GM18526 (cell line): ENCODE measurements around the gene ETV6.

Experiments used
- POLR2A ChIP-seq: IDR thresholded peaks from 3 replicates; pipeline ENCODE4 v1.6.1; 2011; ENCODE audit not compliant: insufficient read length; ENCODE audit errors: extremely low read depth

Gene ETV6

DNA sequence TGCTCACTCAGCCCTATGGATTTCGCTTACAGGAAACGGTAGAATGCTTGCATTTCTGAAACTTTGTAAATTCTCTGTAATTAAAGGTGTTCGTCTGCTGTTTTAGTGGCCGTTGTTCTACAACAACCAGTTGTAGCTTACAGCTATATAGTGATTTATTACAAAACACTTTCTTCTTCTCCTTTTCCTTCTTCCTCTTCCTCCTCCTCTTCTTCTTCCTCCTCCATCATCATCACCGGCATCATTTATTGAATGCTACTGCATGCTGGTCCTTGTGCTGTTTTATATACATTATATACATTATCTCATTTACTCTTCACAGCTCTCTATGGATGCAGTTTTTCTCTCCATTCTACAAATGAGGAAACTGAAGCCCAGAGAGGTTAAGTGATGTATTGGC lies 6.4 kb downstream of the ETV6 start:
- no peak for TF ChIP-seq POLR2A

DNA sequence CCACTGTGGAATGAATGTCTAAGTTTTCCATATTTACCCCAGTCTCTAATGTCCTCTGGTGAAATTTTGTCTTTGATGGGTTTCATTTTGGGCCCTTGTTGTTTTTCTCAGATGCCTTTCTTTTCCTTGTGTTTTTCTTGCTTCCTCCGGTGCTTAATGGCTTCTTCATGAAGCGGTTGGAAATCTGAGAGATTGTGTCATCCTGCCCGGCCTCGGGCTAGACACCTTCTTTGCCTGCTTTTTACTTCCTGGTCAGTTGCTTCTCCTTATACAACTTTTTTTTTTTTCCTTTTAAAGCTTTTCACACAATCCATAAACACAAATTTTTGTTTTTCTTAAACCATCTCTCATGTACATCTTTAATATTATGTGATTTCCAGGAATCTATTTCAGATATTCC lies 7.1 kb downstream of the ETV6 start:
- no peak for TF ChIP-seq POLR2A

DNA sequence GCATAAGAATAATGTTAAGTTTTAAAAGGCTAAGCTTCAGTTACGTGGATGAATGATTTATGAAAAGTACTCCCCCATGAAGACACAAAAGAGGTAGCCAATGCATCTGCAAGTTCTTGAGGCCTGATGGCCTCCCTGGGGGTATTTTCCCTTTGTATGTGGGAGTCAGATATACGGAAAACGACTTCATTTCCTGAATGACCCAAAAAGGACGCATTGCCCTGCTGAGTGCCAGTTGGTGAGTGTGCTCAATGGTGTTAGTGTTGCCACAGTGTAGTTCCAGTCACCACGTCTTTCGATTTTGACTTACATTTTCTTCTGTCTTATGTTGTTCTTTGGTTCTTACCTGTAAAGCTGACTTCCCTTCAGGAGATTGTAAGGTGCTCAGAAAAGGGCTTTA lies 8.0 kb downstream of the ETV6 start:
- no peak for TF ChIP-seq POLR2A

DNA sequence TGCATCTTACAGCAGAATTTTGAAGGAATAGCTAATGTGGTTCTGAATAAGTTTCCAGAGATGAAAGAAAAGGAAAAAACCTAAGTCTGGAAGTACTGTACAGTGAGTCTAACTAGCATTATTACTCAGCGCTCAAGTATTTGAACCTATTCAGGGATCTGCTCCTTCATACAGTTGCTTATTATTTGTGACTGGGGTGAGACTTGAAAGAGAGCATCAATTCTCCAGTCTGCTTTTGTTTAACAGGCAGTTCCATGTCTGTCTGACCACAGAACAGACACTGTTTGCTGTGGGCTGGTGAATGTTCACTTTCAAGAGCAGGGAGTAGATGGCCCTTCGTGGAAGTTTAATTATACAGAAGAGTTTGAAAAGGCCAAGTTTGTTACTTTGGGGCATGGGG lies 9.3 kb downstream of the ETV6 start:
- TF ChIP-seq POLR2A: no peak

DNA sequence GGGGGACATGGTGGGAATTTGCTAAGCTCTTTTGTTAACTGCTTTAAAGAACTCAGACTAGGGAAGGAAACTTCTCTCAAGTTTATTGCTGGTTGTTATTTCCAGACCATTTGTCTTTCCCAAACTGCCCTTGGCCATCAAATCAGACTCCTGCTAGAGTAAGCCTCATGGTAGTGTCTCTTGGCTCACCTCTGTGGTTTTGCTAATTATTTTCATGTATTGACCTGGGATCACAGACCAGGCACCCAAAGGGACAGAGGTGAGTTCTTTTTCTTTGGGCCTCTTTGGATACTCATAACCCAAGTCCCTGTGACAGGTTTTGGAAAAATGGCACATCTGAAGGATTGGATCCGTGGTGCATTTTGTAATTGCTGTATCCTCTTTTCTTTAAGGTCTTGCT lies 11.2 kb downstream of the ETV6 start:
- TF ChIP-seq POLR2A: no peak

DNA sequence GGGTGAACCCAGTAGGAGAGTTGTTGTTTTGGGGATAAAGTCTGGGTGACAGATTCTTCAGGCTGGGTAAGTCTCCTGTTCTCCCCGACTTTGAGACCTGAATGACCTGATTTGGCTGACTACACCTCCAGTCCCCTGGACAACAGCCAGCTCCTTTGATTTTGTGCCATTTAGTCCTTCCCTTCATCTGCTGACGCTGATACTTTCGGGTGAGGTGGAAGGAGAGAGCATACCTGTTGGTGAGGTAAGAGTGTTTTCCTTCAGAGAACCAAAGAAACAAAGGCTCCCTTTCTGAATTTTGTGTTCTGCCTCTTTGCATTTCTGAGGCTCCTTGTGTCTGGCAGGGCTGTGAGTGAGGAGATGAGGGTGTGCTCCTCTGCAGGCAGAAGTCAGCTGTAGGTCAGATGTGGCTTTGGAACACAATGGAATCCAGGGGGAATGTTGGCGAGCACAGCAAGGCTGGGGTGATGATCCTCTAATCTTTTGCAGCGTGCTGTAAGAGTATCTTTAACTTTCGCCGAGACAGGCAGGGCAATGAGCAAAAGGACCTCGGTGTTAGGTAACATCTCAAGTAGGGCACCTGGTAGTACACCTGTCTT lies 12.1 kb downstream of the ETV6 start:
- no peak for TF ChIP-seq POLR2A

DNA sequence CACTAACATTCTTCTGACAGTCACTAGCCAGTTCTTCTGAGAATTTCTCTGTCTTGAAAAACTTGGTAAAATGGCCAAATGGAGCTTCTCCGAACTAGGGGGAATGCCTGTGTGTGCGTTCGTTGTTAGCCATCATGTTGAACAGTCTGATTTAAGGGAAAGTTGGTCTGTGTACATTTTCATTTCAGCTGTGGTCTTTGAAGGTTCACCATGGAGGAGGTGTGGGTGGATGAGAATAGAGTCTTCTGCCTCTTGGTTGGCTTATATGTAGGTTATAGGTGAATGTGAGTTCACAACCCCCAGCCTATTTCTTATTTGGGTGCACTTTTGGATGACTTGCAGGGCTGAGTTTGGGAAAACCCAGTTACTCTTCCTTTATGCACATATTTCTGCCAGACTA lies 12.9 kb downstream of the ETV6 start:
- no peak for TF ChIP-seq POLR2A

DNA sequence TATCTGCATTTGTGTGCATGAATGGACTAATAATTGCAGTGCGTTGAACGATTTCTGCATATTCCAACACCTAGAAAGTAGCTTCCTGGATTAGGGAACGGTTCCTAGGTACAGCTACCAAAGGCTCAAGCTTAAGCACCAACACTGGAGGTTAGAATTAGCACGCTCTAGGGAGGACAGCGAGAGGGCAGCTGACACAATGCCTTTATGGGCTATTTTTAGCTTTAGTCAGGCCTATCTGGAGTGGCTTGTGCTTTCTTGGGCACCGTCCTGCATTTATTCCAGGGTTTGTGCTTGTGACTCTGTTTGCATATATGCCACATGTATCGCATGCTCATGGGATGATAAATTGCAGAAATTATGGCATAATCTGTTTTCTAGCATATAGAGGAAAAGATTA lies 13.7 kb downstream of the ETV6 start:
- no peak for TF ChIP-seq POLR2A

DNA sequence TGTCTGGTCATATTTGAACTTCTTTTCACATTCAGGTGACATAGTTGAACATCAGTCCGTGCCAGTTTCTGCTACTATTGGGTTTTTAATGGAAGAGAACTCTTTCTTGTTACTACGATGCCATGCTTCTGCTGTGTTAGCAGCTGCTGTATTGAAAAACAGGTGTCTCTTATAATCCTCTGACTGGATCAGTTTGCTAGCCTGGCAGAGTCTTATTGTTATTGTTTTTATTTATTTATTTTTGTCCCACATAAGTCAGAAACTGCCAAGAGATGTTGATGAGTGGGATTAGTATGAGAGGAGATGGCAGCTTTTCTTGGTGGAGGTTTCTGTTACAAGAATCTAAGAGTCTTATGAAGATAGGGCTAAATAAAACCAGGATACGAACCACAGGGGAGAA lies 14.6 kb downstream of the ETV6 start:
- TF ChIP-seq POLR2A: no peak

DNA sequence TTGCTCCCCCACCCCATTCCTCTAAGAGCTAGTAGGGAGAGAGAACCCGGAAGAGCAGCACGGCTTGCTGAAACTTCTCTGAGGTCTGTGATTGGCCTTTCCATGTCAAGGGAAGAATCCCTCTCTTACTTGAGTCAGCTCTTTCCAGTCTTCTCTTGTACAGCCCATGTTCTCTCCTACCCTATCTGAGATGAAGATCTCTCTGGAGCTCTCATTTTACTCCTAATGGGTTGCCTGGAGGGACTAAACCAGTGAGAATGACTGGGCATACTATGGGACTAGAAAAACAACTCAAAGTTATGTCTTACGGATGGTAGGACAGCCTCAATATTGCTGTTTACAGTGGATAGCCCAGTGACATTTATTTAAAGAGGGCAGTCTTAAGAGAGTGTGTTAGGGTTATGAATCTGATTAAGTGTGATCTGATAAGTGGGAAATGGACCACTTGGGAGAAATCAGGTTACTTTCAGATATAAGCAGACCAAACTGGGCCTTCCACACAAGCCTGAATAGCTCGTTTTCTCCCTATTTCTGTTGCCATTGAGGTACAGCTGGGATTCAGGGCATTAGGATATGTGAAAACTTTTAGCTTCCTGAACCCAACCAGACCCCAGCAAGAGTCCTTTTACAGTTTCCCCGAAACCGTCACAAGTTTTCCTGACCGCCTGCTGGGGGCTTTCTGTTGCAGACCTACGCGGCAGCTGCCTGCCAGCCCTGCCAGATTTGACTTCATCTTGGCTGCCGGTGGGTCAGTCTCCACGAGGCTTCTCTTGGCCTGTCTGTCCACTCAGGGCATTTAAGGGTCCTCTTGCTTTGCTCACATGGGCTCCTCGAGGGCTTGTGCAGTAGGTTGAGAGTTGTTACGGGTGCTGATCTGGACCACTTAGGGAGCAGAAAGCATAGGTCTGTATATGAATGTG lies 16.9 kb downstream of the ETV6 start:
- TF ChIP-seq POLR2A: no peak

DNA sequence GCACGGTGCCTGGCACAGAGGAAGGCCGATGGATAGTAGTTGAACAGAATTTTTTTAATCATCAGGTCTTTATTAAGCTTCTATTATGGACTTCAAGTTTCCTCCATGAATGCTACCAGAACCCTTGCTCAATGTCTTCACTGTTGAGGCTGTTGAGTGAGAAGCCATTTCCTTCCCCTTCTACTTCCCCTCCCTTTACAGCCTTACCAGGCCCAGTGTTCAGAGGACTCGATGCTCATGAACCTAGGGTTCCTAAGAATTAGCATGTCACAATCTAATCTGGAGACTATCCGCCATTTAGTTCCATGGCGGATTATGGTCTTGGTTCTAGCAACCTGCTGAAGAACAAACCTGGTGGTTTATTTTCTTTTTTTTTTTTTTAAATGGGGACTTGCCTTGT lies 17.7 kb downstream of the ETV6 start:
- TF ChIP-seq POLR2A: no peak

DNA sequence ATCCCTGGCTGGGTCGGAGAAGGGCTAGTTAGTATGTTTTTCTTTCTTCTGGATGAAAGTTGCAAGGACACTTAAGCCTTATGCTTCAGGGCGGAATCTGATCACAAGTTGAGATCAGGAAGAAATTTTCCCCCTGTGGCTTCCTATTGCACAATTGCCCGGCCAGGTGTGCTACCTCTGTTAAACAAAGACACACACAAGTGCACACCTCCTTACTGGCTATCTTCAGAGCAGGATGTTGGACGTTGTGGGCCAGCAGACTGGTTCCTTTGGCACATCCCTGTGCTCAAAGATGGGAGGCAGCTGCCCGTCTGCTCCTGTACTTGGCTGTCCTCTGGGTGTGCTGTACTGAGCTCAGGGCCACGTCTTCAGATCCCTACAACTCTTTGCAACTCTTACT lies 19.1 kb downstream of the ETV6 start:
- TF ChIP-seq POLR2A: no peak

DNA sequence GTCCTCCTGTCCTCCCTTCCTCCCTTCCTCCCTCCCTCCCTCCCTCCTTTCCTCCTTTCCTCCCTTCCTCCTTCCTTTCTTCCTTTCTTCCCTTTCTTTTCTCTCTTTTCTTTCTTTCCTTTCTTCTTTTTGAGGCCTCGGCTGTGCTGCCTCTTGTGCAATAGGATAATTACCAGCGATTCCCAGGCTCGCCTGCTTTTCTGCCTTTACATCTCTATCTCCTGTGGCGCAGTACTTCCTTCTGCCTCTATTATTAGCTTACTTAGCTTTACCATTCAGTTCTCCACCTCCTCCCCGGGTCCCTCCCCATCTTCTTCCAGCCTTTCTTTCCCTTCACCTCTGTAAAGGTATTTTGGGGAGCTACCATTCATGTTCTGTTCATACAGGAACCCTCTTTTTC lies 19.9 kb downstream of the ETV6 start:
- no peak for TF ChIP-seq POLR2A

DNA sequence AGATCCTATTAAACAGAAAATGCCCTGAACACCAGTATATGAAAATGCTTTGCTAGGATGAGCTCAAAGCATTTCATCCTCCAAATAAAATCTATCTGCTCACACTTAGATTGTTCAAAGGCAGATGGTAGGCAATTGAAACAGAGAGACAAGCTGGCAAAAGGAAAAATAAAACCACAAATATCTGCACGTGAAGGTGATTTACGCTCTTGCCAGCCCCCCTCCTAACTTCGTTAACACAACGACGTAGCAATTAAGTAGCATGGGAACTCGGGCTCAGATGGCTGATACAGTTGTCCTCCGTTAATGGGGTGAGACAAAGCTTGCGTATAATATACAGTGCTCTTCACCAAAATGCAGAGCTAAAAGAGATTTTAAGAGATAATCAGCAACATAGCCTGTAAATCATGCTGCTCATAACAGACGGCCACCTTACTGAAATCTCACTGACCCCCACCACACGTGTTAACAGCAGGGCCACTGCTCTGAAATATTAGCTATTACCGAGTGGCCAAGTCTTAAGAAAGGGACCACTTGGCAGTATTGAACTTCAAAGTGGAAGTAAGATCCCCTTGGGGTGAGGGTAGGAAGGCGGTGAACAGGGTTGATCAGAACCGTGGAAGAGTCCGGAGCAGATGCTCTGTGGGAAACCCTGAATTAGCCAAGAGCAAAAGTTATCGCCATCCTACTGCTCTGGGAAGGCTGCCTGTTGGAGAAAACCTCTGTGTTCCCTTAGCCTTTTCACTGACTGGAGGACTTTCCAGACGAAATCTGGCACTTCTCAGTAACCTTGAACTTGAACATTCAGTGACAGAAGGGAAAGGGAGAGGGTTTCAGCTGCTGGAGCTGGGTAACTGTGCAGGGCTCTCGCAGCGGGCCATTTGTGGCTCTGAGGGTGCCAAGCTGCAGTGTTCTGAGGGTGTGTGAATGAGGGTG lies 23.1 kb downstream of the ETV6 start:
- no peak for TF ChIP-seq POLR2A

DNA sequence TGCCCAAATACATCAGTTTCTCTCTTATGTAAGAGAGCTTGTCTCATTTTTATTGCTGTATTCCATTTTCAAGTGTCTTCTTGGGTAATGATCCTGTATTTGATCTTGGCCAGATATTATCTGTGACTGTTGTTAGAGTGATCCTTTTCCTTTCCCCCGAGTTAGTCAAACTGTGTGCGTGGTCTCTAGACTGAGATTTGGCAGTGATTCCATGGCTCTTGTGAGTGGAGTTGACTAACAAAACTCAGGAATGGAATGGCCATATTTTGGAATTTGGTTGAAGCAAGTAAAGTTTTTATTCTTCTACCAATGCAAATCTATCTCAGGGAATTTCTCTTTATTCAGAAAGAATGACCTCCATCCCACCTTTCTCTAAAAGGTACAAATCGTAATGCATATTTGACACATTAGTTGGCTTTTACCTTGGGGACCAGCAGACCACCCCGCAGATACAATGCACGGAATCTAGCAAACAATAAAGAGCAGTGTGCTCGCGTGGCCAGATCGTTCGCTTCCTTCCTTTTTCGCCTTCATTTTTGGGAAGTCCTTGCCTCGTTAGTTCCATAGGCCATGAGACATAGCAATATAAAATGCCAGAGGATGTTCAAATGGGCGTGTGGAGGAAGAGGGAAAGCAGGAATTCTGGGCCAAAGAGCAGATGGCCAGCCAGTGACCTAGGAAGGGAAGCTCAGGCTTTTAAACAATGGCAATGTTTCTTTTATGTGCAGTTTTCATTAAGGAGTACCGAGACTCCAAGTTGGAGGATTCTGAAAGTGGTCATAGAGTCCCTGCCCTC lies 24.4 kb downstream of the ETV6 start:
- no peak for TF ChIP-seq POLR2A
